Vagina (tissue), 2 donors: ENCODE data around the gene KRTAP12-1. TPM values are rescaled to one million over a fixed set of nuclear protein-coding genes. Genes with fewer than 3 reads are reported as not detected.
A peak's percentile ranks its signal among the peaks of the same experiment; 100 is the strongest.

Source experiments
- DNase-seq, 2 donors: peaks; one replicate each; pipeline ENCODE4 v3.0.0-alpha.2; 2017; ENCODE audit errors: extremely low spot score in 2 of 2
- H3K27ac ChIP-seq: fragments of 200-600 bp; sonication (generic); one replicate; pipeline ENCODE4 v1.5.1; 2019
- H3K27me3 ChIP-seq: fragments of 200-600 bp; sonication (generic); one replicate; pipeline ENCODE4 v1.5.1; 2019
- H3K36me3 ChIP-seq, 2 donors: fragments of 200-600 bp; sonication (generic); one replicate each; pipeline ENCODE4 v1.5.1; 2017 to 2019
- H3K4me1 ChIP-seq: fragments of 200-600 bp; sonication (generic); one replicate; pipeline ENCODE4 v1.5.1; 2019
- H3K4me3 ChIP-seq, 2 donors: fragments of 200-600 bp; sonication (generic); 1 replicate in 1 of 2; 2 replicates in 1 of 2; pipeline ENCODE4 v1.5.1; 2016 to 2019
- H3K9me3 ChIP-seq: fragments of 200-600 bp; sonication (generic); one replicate; pipeline ENCODE4 v1.5.1; 2019
- CTCF ChIP-seq, 3 experiments: fragments of 450-650 bp in 2 of 3; fragments of 200-600 bp in 1 of 3; sonication (generic) in 1 of 3; IDR thresholded peaks; one replicate each; pipeline ENCODE4 v1.5.1; 2017 to 2019; ENCODE audit warnings: antibody characterized with exemption in 3 of 3, mild to moderate bottlenecking in 2 of 3, moderate library complexity in 2 of 3
- POLR2A ChIP-seq, 2 donors: fragments of 450-650 bp; IDR thresholded peaks; one replicate each; pipeline ENCODE4 v1.6.1; 2017; ENCODE audit warnings: antibody characterized with exemption in 2 of 2, mild to moderate bottlenecking in 2 of 2, moderate library complexity in 2 of 2
- POLR2AphosphoS5 ChIP-seq, 2 donors: sonication (generic); formaldehyde crosslinking; IDR thresholded peaks; one replicate each; pipeline ENCODE4 v1.9.0; 2017; ENCODE audit warnings: antibody characterized with exemption in 2 of 2, mild to moderate bottlenecking in 2 of 2, low read depth in 1 of 2; ENCODE audit not compliant: insufficient read depth in 1 of 2
- intact Hi-C: fragments of 100-400 bp; cut with DNase I; formaldehyde crosslinking; loops from one replicate; pipeline ENCODE4 v1.15.1; 2023
- total RNA-seq: library from RNA; depleted of rRNA; stranded (reverse); fragments of >200 nt; gene quantifications from one replicate; pipeline ENCODE4 v1.2.3, GENCODE V29; 2016

The KRTAP12-1 gene
- total RNA-seq, result not detected

- Histone ChIP-seq H3K4me1 (no peaks in the 10 kb centered on the region), H3K36me3 (no peaks in the 10 kb centered on the region), H3K27ac (no peak within 1 kb of the TSS), H3K4me3 (no peak within 1 kb of the TSS), H3K27me3 (no peaks in the 10 kb centered on the region), H3K9me3 (no peaks in the 10 kb centered on the region)
- no peak for TF ChIP-seq CTCF (IDR thresholded peaks at IDR 0.05)
- TF ChIP-seq POLR2AphosphoS5 (IDR thresholded peaks at IDR 0.05; ENCODE audit: insufficient read depth in 1 of 2, low read depth in 1 of 2), result no peak
- TF ChIP-seq POLR2A (IDR thresholded peaks at IDR 0.05), result no peak
- intact Hi-C loops, result no loop called here
- DNase-seq, result peak; percentile 37 to 87
Measured at GRCh38 chr21:44681861-44682579, at the start of gene KRTAP12-1. Gene KRTAP12-1, minus strand, starts transcription at chr21:44682163. Its CDS starts 40 bp downstream, at chr21:44682123.

GRCh38 chr21:44730951-44731579 is 49.1 kb upstream of the KRTAP12-1 start:
- Histone ChIP-seq H3K27me3 (no peaks in the 10 kb centered on the region), H3K9me3 (no peaks in the 10 kb centered on the region), H3K4me1 (no peaks in the 10 kb centered on the region), H3K27ac (no peak overlapping the region), H3K4me3 (no peak overlapping the region), H3K36me3 (no peaks in the 10 kb centered on the region)
- no peak for TF ChIP-seq POLR2A (IDR thresholded peaks at IDR 0.05)
- TF ChIP-seq POLR2AphosphoS5 (IDR thresholded peaks at IDR 0.05; ENCODE audit: insufficient read depth in 1 of 2, low read depth in 1 of 2), result no peak
- no peak for TF ChIP-seq CTCF (IDR thresholded peaks at IDR 0.05)
- DNase-seq, result no peak
- intact Hi-C loops, result no loop called here

- H3K4me1 ChIP-seq, result no peaks in the 10 kb centered on the region
- H3K36me3 ChIP-seq, result no peaks in the 10 kb centered on the region
- TF ChIP-seq POLR2A (IDR thresholded peaks at IDR 0.05) (no peak), CTCF (IDR thresholded peaks at IDR 0.05) (no peak), POLR2AphosphoS5 (IDR thresholded peaks at IDR 0.05; ENCODE audit: insufficient read depth in 1 of 2, low read depth in 1 of 2) (no peak)
- H3K27me3 ChIP-seq, result no peaks in the 10 kb centered on the region
- H3K27ac ChIP-seq, result no peak overlapping the region
- intact Hi-C loops, result no loop called here
- no peak overlapping the region for H3K4me3 ChIP-seq
- no peak for DNase-seq
- no peaks in the 10 kb centered on the region for H3K9me3 ChIP-seq
Measured at GRCh38 chr21:44730028-44730395, 48.0 kb upstream of the KRTAP12-1 start.

DNA sequence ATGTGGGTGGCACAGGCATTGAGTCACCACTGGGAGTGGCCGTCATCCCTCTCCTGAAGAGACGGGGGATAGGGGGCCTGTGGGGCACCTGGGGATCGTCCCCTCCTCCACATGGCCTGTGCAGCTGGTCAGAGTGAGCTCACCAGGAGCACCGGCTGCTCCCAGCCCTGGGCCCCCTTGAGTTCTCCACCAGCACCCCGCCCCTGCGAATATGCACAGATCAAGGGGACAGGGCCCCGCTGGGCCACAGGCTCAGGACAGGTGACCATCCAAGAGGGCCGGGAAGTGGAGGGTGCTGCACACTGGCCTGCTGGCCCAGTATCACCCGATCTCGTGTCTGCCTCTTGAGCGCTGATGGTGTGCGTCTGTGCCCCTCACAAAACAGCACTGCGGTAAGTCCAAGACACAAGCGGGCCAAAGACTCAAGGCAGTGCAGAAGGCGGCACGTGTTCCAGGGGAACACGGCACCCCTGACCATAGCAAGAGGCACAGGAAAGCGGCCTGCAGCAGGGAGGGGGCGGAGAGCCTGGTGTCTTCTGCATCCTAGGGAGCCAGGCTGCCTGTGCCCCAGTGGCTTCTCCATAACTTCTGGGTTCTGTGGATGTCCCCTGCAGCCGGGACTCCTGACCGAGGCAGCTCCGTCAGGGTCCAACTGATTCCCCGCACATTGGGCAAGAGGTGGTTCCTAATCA is 47.5 kb upstream of the KRTAP12-1 start:
- no peak overlapping the region for H3K27ac ChIP-seq
- intact Hi-C loops, result no loop called here
- TF ChIP-seq POLR2AphosphoS5 (IDR thresholded peaks at IDR 0.05; ENCODE audit: insufficient read depth in 1 of 2, low read depth in 1 of 2) (no peak), CTCF (IDR thresholded peaks at IDR 0.05) (no peak), POLR2A (IDR thresholded peaks at IDR 0.05) (no peak)
- no peaks in the 10 kb centered on the region for H3K36me3 ChIP-seq
- H3K4me1 ChIP-seq, result no peaks in the 10 kb centered on the region
- H3K4me3 ChIP-seq, result no peak overlapping the region
- no peaks in the 10 kb centered on the region for H3K27me3 ChIP-seq
- H3K9me3 ChIP-seq, result no peaks in the 10 kb centered on the region
- no peak for DNase-seq
